ENCODE measurements around the gene RAET1G.
"Not testable (repeated sequence)": the region's sequence is repeated elsewhere in the genome, so short reads cannot be mapped to it uniquely, and the experiment has no call there.

Gene RAET1G, protein sequence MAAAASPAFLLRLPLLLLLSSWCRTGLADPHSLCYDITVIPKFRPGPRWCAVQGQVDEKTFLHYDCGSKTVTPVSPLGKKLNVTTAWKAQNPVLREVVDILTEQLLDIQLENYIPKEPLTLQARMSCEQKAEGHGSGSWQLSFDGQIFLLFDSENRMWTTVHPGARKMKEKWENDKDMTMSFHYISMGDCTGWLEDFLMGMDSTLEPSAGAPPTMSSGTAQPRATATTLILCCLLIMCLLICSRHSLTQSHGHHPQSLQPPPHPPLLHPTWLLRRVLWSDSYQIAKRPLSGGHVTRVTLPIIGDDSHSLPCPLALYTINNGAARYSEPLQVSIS

DNA sequence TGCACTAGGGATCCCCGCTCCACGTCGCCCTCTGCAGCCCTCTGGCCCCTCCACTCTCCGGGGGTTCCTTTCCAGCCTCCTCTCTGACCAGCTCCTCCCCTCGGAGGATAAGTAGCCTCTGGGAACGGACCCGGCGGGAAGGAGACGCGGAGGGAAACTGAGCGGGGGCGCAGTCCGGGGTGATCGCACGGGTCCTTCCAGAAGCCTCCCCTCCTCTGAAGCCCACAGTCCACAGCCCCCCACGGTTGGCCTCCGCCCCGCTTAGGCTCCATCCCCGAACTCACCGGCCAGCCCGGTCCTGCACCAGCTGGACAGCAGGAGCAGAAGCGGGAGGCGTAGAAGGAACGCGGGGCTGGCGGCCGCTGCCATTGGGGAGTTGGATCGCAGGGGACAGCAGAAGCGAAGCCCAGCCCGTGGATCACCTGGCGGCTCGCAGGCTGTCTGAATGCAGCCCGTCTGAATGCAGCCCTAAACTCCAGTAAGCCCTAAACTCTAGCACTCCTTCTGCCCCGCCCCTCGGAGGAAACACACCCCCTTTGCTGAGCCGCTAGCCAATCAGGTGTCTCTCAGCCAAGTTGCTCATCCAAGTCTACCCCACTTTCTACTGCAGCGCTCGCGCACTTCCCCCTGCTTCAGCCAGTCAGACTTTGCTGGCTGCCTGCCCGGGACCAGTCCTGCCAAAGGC is at the start of gene RAET1G:
TSS of gene RAET1G (minus strand) at position 480 of the 685 bp plus-strand sequence. CDS start at position 369, 111 bp downstream.
- peak; percentile 69 for DNase-seq (ENCODE audit: low spot score)

DNA sequence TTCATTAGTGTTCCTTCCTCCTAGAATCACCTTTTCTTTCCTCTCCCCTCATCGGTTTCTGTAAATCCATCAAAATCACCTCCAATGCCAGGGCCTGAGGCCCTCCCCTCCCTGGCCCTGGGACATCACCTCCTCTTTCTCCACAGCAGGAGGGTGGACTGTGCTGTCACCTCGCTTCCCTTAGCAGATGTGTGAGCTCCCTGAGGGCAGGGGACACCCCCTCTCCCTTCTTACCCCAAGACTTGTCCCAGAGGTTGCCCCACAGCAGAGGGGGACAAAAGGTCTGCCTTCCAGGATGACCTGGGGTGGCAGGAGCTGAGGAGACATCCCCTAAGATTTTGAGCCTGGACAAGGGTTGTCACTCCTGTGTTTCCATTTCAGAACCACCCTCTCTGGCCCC is 46.7 kb upstream of the RAET1G start:
- no peak for DNase-seq (ENCODE audit: low spot score)

GRCh38 chr6:149968909-149969308 is 46.0 kb upstream of the RAET1G start:
- DNase-seq (ENCODE audit: low spot score): not testable (repeated sequence)

- not testable (repeated sequence) for DNase-seq (ENCODE audit: low spot score)
These were observed 45.1 kb upstream of the RAET1G start for GRCh38 chr6:149967999-149968398.

DNA sequence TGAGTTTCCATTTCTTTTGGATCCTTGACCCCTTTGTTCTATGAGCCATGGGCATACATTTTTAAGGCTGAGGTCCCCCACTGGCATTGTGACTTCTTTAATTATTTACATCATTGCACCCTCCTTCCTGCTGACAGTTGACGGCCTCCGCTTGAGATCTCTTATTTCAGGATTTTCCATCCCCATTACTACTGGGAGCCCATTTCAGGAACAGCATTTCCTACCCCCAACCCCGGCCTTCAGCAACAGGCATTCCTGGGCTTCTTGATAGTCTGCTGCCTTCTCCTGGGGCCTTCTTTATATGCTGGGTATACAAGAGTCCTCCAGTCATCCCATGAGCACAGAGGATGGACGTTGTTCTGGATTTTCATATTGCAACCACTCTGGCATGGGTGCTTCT is 44.7 kb upstream of the RAET1G start:
- no peak for DNase-seq (ENCODE audit: low spot score)

- DNase-seq (ENCODE audit: low spot score): not testable (repeated sequence)
These were observed 43.4 kb upstream of the RAET1G start for GRCh38 chr6:149966319-149966718.

GRCh38 chr6:149965194-149966020 is 42.5 kb upstream of the RAET1G start:
- DNase-seq (ENCODE audit: low spot score): no peak

- DNase-seq (ENCODE audit: low spot score): no peak
These were observed 41.6 kb upstream of the RAET1G start for GRCh38 chr6:149964308-149965193.

DNA sequence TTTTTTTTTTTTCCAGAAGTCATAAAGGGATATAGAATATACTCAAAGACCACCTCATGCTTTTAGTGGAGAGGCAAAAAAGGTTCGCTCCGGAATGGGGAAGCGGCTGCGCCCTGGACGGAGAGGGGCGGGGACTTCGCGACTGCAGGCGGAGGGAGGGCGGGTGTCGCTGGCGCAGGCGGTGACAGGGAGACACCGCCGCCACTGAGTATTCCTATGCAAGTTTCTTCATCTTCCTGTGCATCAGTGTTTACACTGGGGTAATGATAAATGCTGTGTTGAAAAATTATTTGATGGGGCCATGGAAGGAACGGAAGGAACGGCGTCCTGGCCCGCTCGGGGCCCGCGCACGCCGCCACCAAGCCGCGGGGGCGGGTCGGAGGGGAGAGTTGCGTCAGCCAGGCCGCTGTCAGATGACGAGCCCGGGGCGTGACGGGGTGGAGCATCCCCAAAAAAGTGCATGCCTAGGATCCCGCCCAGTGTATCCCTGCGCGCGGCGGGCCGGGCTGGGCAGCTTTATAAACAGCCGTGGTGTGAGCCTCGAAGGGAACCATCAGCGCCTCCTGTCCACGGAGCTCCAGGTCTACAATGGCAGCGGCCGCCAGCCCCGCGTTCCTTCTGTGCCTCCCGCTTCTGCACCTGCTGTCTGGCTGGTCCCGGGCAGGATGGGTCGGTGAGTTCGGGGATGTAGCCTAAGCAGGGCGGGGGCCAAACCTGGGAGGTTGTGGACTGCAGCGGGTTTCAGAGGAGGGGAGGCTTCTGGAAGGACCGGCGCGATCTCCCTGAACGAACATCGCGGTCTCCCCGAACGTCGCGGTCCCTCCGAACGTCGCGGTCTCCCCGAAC is 40.8 kb upstream of the RAET1G start, which contains the start of gene ULBP1:
TSS of gene ULBP1 (plus strand) at position 482 of the 846 bp plus-strand sequence. CDS start at position 589, 107 bp downstream.
- DNase-seq (ENCODE audit: low spot score): peak; percentile 93

DNA sequence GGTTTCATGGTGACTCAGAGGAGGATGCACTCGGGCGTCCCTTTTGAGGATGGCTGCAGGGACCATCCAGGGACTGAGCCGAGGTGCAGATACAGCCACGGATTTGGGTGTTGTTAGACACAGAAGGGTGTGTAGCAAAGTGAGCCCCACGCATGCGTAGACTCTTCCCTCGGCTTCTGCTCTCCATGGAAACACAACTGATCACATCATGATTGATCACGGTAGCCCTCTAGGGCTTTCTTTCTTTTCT is 40.2 kb upstream of the RAET1G start:
- DNase-seq (ENCODE audit: low spot score): peak; percentile 83

DNA sequence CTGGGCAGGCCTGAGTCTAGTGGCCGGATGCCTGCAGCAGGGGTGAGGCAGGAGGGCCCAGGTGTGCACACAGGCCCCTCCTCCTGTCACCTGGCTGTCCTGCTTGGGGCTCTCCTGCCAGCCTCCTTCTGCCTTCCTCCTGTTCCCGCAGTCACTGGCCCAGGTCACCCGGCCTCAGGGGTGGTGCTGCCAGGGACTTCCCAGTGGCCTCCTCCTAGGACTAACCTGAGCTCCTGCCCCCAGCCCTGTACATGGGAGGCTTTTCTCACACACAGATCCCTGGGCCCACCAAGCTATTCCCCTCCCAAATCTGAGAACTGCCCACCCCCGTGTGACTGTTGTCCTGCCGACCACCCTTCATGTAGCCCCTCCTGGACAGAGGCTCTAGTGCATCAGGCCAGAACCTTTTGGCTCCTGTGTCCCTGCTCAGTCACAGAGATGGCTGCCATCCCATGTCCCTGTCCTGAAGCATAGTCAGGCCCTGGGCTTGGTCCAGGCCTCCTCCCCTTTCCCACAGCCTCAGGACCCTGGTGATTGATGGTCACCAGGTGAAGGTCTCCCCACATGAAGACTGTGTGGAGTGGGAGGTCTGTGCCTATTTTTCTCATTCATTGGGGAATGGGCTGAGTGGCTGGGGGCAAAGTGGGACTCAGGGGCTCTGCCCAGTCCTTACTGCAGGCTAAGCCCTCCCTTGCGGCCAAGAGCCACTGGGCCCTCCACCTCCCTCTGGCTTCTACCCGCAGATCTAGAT is 39.7 kb upstream of the RAET1G start:
- no peak for DNase-seq (ENCODE audit: low spot score)

- peak; percentile 30 for DNase-seq (ENCODE audit: low spot score)
These were observed 39.0 kb upstream of the RAET1G start for GRCh38 chr6:149961728-149962425.

DNA sequence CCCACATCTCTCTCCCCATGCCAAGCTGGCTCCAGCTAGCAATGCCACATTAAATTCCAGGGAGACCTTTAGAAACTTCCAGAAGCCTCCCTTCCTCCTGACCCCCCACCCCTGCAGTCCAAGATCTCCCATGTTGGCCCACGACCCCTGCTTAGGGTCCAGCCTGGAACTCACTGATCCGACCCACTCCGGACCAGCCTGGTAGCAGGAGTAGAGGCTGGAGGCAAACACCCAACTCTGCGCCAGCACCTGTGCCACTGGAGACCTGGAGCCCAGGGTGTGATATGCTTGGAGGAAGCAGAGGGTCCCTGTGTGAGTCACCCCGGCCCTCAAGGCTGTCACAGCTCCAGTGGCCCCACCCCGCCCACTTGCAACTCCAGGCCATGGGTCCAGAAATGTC is 37.6 kb upstream of the RAET1G start:
- DNase-seq (ENCODE audit: low spot score): no peak

DNA sequence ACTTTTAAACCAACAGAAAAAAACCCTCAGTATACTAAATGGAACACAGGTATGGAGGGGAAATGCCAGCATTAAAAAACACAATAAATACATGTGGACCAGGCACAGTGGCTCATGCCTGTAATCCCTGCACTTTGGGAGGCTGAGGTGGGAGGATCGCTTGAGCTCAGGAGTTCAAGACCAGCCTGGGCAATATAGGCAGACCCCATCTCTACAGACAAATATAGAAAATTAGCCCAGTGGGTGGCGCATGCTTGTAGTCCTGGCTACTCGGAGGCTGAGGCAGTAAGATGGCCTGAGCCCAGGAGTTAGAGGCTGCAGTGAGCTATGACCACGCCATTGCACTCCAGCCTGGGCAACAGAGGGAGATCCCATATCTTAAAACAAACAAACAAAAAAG is 36.9 kb upstream of the RAET1G start:
- not testable (repeated sequence) for DNase-seq (ENCODE audit: low spot score)

- not testable (repeated sequence) for DNase-seq (ENCODE audit: low spot score)
These were observed 35.2 kb upstream of the RAET1G start for GRCh38 chr6:149958124-149958523.

DNA sequence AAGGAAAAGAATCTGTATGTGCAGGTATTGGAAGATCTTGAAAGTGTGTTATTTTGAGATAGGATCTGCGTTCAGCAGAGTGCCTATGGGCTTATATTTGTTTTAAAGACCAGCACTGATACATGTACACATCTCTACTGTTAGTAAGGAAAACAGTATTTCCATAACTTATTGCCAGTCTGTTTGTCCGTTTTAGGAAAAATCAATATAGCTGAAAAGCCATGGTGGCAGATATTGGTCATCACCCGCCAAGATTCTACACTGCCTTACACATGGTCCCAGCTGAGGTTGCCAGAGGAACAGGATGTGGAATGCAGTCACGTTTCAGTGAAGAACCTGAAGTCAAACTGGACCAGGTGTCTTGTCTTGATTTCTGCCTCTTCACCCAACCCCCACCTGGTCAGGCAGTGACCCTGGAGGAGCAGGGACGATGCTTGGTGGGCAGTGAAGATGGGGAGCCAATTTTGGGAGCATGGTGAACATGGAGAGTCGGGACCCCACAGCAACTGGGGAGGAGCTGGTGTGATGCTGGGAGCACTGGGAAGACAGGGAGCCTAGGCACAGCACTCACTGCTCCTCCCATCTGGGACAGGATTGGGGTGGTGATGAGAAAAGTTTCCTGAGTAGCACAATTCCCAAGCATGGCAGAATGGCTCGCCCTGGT is 32.9 kb upstream of the RAET1G start:
- DNase-seq (ENCODE audit: low spot score): not testable (repeated sequence)

- not testable (repeated sequence) for DNase-seq (ENCODE audit: low spot score)
These were observed 32.2 kb upstream of the RAET1G start for GRCh38 chr6:149954984-149955653.

DNA sequence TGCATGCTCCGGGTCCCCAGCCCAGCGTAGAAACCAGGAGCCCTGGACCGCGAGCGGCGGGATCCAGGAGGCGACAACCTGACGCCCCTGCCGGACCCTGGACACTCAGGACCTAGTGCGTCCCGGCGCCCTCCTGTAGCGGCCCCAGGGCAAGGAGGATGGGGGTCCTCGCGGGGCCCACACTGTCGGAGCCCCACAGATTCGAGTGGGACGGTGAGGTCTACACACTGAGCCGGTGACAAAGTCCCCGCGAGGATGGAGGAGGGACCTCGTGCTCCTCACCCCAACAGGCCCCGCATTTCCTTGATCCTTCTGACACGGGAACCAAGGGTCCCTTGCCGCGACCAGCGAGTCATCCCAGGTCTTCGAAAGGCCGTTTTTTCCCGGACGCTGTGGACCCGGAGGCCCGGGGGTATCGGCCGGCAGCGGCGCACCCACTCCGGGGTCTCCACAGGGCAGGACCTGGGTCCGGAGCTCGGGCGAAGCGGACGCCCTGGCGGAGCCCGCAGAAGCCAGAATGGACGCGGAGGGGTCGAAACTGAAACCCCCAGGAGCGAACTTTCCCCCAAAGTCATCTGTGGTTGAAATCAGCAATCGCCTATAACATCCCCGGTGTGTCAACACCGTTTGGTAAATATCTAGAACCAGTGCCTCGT is 31.5 kb upstream of the RAET1G start:
- not testable (repeated sequence) for DNase-seq (ENCODE audit: low spot score)

Measured in hematopoietic multipotent progenitor cell treated with erythropoietin and hydrocortisone succinate and interleukin-3 and kit ligand, for 17 days (in vitro differentiated cells).